Naive thymus-derived CD4-positive, alpha-beta T cell (primary cell): ENCODE data around the gene RAB40B. TPM values are rescaled to one million over a fixed set of nuclear protein-coding genes. Genes with fewer than 3 reads are reported as not detected.
A peak's percentile ranks its signal among the peaks of the same experiment; 100 is the strongest.

Source experiments
- ATAC-seq: fragments of 150-1000 bp; cut with Tn5 transposase; 2 replicates; pipeline ENCODE4 v1.10.0; 2021; ENCODE audit warnings: mild to moderate bottlenecking, moderate library complexity
- CTCF ChIA-PET: fragments of 350-600 bp; sonication (Branson Sonifier 250); formaldehyde crosslinking; loops from one replicate; lab custom pipeline; 2021; ENCODE audit warnings: antibody characterized with exemption; lab: Charles Lee
- POLR2A ChIA-PET: fragments of 350-600 bp; sonication (Branson Sonifier 250); formaldehyde crosslinking; loops from one replicate; lab custom pipeline; 2021; ENCODE audit warnings: antibody characterized with exemption, inconsistent platforms; lab: Charles Lee
- DNase-seq, 9 donors: peaks; one replicate each; pipeline versions ENCODE4 v3.0.0 to v3.0.0-alpha.2; 2020 to 2022; ENCODE audit warnings: mixed read lengths in 1 of 9
- H3K27ac ChIP-seq: one replicate; pipeline ENCODE4 v1.7.0; 2013; ENCODE audit warnings: mild to moderate bottlenecking, low read depth, low read length, moderate library complexity
- H3K27me3 ChIP-seq, 2 donors: one replicate each; pipeline ENCODE4 v1.7.0; 2013; ENCODE audit warnings: low read length in 2 of 2, mild to moderate bottlenecking in 2 of 2, moderate library complexity in 2 of 2; ENCODE audit not compliant: control insufficient read depth in 2 of 2, insufficient read depth in 2 of 2
- H3K36me3 ChIP-seq, 3 experiments: 1 replicate in 2 of 3; 2 replicates in 1 of 3; pipeline ENCODE4 v1.7.0; 2013; ENCODE audit warnings: low read length in 3 of 3, mild to moderate bottlenecking in 3 of 3, moderate library complexity in 1 of 3; ENCODE audit not compliant: insufficient read depth in 3 of 3, control insufficient read depth in 2 of 3
- H3K4me1 ChIP-seq, 2 donors: one replicate each; pipeline ENCODE4 v1.7.0; 2013; ENCODE audit warnings: low read length in 2 of 2, mild to moderate bottlenecking in 2 of 2, moderate library complexity in 1 of 2; ENCODE audit not compliant: control insufficient read depth in 2 of 2, insufficient read depth in 2 of 2
- H3K4me3 ChIP-seq: 2 replicates; pipeline ENCODE4 v1.7.0; 2013; ENCODE audit warnings: mild to moderate bottlenecking, low read length
- H3K9me3 ChIP-seq, 3 experiments: 1 replicate in 2 of 3; 2 replicates in 1 of 3; pipeline ENCODE4 v1.7.0; 2013; ENCODE audit warnings: low read length in 3 of 3; ENCODE audit not compliant: control insufficient read depth in 2 of 3
- H3K27ac Mint-ChIP-seq, 9 donors: one replicate each; pipeline ENCODE4 v1.8.0; 2020 to 2022; ENCODE audit warnings: mixed read lengths in 9 of 9, mild to moderate bottlenecking in 8 of 9, moderate library complexity in 5 of 9, inconsistent platforms in 2 of 9
- H3K27me3 Mint-ChIP-seq, 5 donors: one replicate each; pipeline ENCODE4 v1.8.0; 2021 to 2022; ENCODE audit warnings: mixed read lengths in 5 of 5, mild to moderate bottlenecking in 1 of 5
- H3K36me3 Mint-ChIP-seq, 5 donors: one replicate each; pipeline ENCODE4 v1.8.0; 2020 to 2022; ENCODE audit warnings: mixed read lengths in 5 of 5, mild to moderate bottlenecking in 3 of 5, inconsistent platforms in 1 of 5
- H3K4me1 Mint-ChIP-seq, 7 donors: one replicate each; pipeline ENCODE4 v1.8.0; 2020 to 2022; ENCODE audit warnings: mixed read lengths in 7 of 7, mild to moderate bottlenecking in 3 of 7, inconsistent platforms in 1 of 7
- H3K4me3 Mint-ChIP-seq, 10 donors: one replicate each; pipeline ENCODE4 v1.8.0; 2020 to 2022; ENCODE audit warnings: mild to moderate bottlenecking in 10 of 10, mixed read lengths in 10 of 10, moderate library complexity in 6 of 10, inconsistent platforms in 2 of 10
- H3K9me3 Mint-ChIP-seq, 11 donors: one replicate each; pipeline ENCODE4 v1.8.0; 2020 to 2022; ENCODE audit warnings: mixed read lengths in 11 of 11, mild to moderate bottlenecking in 4 of 11, inconsistent platforms in 1 of 11, moderate library complexity in 1 of 11
- intact Hi-C, 2 donors: fragments of 100-400 bp; cut with micrococcal nuclease; formaldehyde crosslinking; loops; one replicate each; pipeline ENCODE4 v1.15.1; 2023
- polyA plus RNA-seq, 2 donors: library from polyadenylated mRNA; unstranded; fragments of 300-500 nt; fragmentation: Illumina TruSeq; gene quantifications; one replicate each; pipeline ENCODE4 v1.2.3, GENCODE V29; 2021
- total RNA-seq, 6 experiments: library from RNA in 5 of 6; stranded (reverse) in 5 of 6; gene quantifications; 1 replicate in 5 of 6; 2 replicates in 1 of 6; pipeline ENCODE4 v1.2.3 and lab custom pipeline; 2021 to 2026

RAB40B gene
- total and polyA plus RNA-seq, 7 experiments from 2014 or later, result 1.3 to 6.1 (median 2.9) TPM

GRCh38 chr17:82726427-82726826 lies 27.9 kb upstream of the RAB40B start:
- Histone ChIP-seq H3K36me3 (peaks cover 0 to 35% (median 17%) of the 10 kb centered on the region in 3 experiments), H3K4me3 (no peak overlapping the region), H3K4me1 (no peaks in the 10 kb centered on the region), H3K27me3 (no peaks in the 10 kb centered on the region), H3K9me3 (no peaks in the 10 kb centered on the region), H3K27ac (no peak overlapping the region)
- ChIA-PET CTCF (no interaction called here), POLR2A (no interaction called here)
- Mint-ChIP-seq H3K36me3 (peaks cover 7 to 45% (median 18%) of the 10 kb centered on the region in 5 donors), H3K27ac (no peak overlapping the region), H3K27me3 (no peaks in the 10 kb centered on the region), H3K9me3 (no peaks in the 10 kb centered on the region), H3K4me1 (peaks cover 0 to 9% (median 0%) of the 10 kb centered on the region in 7 donors), H3K4me3 (no peak overlapping the region)
- DNase-seq (no peak), ATAC-seq (no peak)
- intact Hi-C loops, result no loop called here

- ChIA-PET POLR2A (no interaction called here), CTCF (no interaction called here)
- no peak overlapping the region for H3K4me3 ChIP-seq
- no peak for ATAC-seq
- Mint-ChIP-seq H3K9me3 (no peaks in the 10 kb centered on the region), H3K27me3 (no peaks in the 10 kb centered on the region), H3K4me1 (peaks cover 0 to 10% (median 4%) of the 10 kb centered on the region in 7 donors), H3K4me3 (no peak overlapping the region), H3K36me3 (peaks cover 6 to 38% (median 10%) of the 10 kb centered on the region in 5 donors), H3K27ac (no peak overlapping the region)
- intact Hi-C loops, result no loop called here
- H3K36me3 ChIP-seq, result peaks cover 0 to 62% (median 17%) of the 10 kb centered on the region in 3 experiments
- no peak overlapping the region for H3K27ac ChIP-seq
- H3K27me3 ChIP-seq, result no peaks in the 10 kb centered on the region
- peaks cover 0 to under 1% of the 10 kb centered on the region in 2 donors for H3K4me1 ChIP-seq
- H3K9me3 ChIP-seq, result no peaks in the 10 kb centered on the region
- DNase-seq, result no peak
Observed at GRCh38 chr17:82723169-82723807, 24.8 kb upstream of the RAB40B start.

GRCh38 chr17:82722341-82723013 lies 24.0 kb upstream of the RAB40B start:
- POLR2A ChIA-PET, result no interaction called here
- no peak for DNase-seq
- Histone ChIP-seq H3K4me3 (no peak overlapping the region), H3K27ac (no peak overlapping the region), H3K27me3 (no peaks in the 10 kb centered on the region), H3K9me3 (no peaks in the 10 kb centered on the region), H3K4me1 (peaks cover 4 to 8% of the 10 kb centered on the region in 2 donors), H3K36me3 (peaks cover 0 to 56% (median 16%) of the 10 kb centered on the region in 3 experiments)
- Mint-ChIP-seq H3K27me3 (no peaks in the 10 kb centered on the region), H3K27ac (no peak overlapping the region), H3K4me3 (peak overlapping the region in 1 of 10 donors; percentile 13), H3K4me1 (peaks cover 7 to 18% (median 12%) of the 10 kb centered on the region in 7 donors), H3K9me3 (no peaks in the 10 kb centered on the region), H3K36me3 (peaks cover 6 to 36% (median 7%) of the 10 kb centered on the region in 5 donors)
- CTCF ChIA-PET, result no interaction called here
- intact Hi-C loops, result no loop called here
- no peak for ATAC-seq

- Mint-ChIP-seq H3K4me1 (peaks cover 16 to 28% (median 20%) of the 10 kb centered on the region in 7 donors), H3K27ac (peak overlapping the region in 1 of 9 donors; percentile 14), H3K4me3 (no peak overlapping the region), H3K27me3 (no peaks in the 10 kb centered on the region), H3K36me3 (peaks cover 4 to 23% (median 8%) of the 10 kb centered on the region in 5 donors), H3K9me3 (no peaks in the 10 kb centered on the region)
- no peak for DNase-seq
- CTCF ChIA-PET, result no interaction called here
- POLR2A ChIA-PET, result no interaction called here
- peaks cover 12 to 13% of the 10 kb centered on the region in 2 donors for H3K4me1 ChIP-seq
- no peak overlapping the region for H3K4me3 ChIP-seq
- H3K27ac ChIP-seq, result no peak overlapping the region
- no peaks in the 10 kb centered on the region for H3K9me3 ChIP-seq
- no peaks in the 10 kb centered on the region for H3K27me3 ChIP-seq
- H3K36me3 ChIP-seq, result peaks cover 0 to 43% (median 8%) of the 10 kb centered on the region in 3 experiments
- ATAC-seq, result no peak
- intact Hi-C loops, result no loop called here
Observed at GRCh38 chr17:82720204-82720603, 21.7 kb upstream of the RAB40B start.

- DNase-seq, result no peak
- ChIA-PET CTCF (no interaction called here), POLR2A (interaction anchor here (1.3 kb wide), 1 partner anchor 10 kb away, joined by 4 read pairs; no protein-coding TSS in a partner anchor)
- peaks cover 4 to 23% (median 8%) of the 10 kb centered on the region in 5 donors for H3K36me3 Mint-ChIP-seq
- H3K36me3 ChIP-seq, result peaks cover 0 to 43% (median 8%) of the 10 kb centered on the region in 3 experiments
- intact Hi-C loops, result no loop called here
- H3K27ac ChIP-seq, result no peak overlapping the region
- H3K9me3 Mint-ChIP-seq, result no peaks in the 10 kb centered on the region
- no peaks in the 10 kb centered on the region for H3K27me3 Mint-ChIP-seq
- no peaks in the 10 kb centered on the region for H3K27me3 ChIP-seq
- peaks cover 16 to 28% (median 20%) of the 10 kb centered on the region in 7 donors for H3K4me1 Mint-ChIP-seq
- peak overlapping the region in 2 of 9 donors; percentile 4 to 74 for H3K27ac Mint-ChIP-seq
- H3K4me1 ChIP-seq, result peaks cover 12 to 13% of the 10 kb centered on the region in 2 donors
- no peak overlapping the region for H3K4me3 ChIP-seq
- no peaks in the 10 kb centered on the region for H3K9me3 ChIP-seq
- peak overlapping the region in 5 of 10 donors; percentile 35 to 95 (median 85) for H3K4me3 Mint-ChIP-seq
- no peak for ATAC-seq
Observed at GRCh38 chr17:82718986-82719685, 20.6 kb upstream of the RAB40B start.
